Central memory CD8-positive, alpha-beta T cell (primary cell): ENCODE data around the gene DDAH2.
A peak's percentile ranks its signal among the peaks of the same experiment; 100 is the strongest.

Experiments used
- ATAC-seq: fragments of 150-1000 bp; cut with Tn5 transposase; replicated peaks from 2 replicates; pipeline ENCODE4 v1.10.0; 2022; ENCODE audit warnings: mild to moderate bottlenecking, moderate FRiP score, moderate number of reproducible peaks; ENCODE audit not compliant: poor library complexity, severe bottlenecking; ENCODE audit errors: extremely low read depth
- DNase-seq, 2 donors: peaks; one replicate each; pipeline ENCODE4 v3.0.0; 2021; ENCODE audit warnings: low spot score in 2 of 2
- H3K27ac Mint-ChIP-seq: one replicate; pipeline ENCODE4 v1.8.0; 2022; ENCODE audit warnings: low read depth, mild to moderate bottlenecking, moderate library complexity, mixed read lengths
- H3K27me3 Mint-ChIP-seq: one replicate; pipeline ENCODE4 v1.8.0; 2022; ENCODE audit warnings: mixed read lengths
- H3K36me3 Mint-ChIP-seq: one replicate; pipeline ENCODE4 v1.8.0; 2022; ENCODE audit warnings: mild to moderate bottlenecking, moderate library complexity, mixed read lengths; ENCODE audit not compliant: insufficient read depth
- H3K4me1 Mint-ChIP-seq: one replicate; pipeline ENCODE4 v1.8.0; 2022; ENCODE audit warnings: mixed read lengths
- H3K4me3 Mint-ChIP-seq: one replicate; pipeline ENCODE4 v1.8.0; 2022; ENCODE audit warnings: mild to moderate bottlenecking, moderate library complexity, mixed read lengths
- H3K9me3 Mint-ChIP-seq: one replicate; pipeline ENCODE4 v1.8.0; 2022; ENCODE audit warnings: mixed read lengths

The DDAH2 gene

DNA sequence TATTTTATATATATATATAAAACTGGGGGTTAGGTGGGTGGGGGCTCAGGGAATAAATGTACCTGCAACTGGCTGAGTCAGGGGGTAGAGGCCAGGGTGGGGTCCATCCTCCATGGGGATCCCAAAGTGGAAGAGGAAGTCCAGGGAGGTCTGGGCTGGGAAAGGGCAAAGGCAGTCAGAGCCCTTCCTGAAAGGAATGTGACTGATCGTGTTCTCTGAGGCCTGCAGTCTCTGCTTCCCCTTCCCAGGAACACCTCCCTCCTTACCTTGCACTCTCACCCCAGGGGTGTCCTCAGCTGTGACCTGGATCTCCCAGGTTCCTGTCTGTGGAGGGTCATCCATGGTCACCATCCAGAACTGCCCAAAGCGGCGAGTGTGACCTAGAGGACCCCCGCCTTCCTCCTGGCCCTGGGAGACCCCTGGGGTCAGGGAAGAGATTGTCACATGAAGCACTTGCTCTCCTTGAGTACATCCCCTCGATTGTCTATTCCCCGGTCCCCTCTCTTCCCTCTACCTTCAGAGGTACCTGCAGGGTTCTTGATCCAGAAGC is 38.1 kb upstream of the DDAH2 start:
- DNase-seq (no peak), ATAC-seq (no peak)
- Mint-ChIP-seq H3K4me1 (peaks cover 18% of the 10 kb centered on the region), H3K27me3 (no peaks in the 10 kb centered on the region), H3K9me3 (no peaks in the 10 kb centered on the region), H3K36me3 (peaks cover 9% of the 10 kb centered on the region), H3K4me3 (no peak overlapping the region), H3K27ac (no peak overlapping the region)

DNA sequence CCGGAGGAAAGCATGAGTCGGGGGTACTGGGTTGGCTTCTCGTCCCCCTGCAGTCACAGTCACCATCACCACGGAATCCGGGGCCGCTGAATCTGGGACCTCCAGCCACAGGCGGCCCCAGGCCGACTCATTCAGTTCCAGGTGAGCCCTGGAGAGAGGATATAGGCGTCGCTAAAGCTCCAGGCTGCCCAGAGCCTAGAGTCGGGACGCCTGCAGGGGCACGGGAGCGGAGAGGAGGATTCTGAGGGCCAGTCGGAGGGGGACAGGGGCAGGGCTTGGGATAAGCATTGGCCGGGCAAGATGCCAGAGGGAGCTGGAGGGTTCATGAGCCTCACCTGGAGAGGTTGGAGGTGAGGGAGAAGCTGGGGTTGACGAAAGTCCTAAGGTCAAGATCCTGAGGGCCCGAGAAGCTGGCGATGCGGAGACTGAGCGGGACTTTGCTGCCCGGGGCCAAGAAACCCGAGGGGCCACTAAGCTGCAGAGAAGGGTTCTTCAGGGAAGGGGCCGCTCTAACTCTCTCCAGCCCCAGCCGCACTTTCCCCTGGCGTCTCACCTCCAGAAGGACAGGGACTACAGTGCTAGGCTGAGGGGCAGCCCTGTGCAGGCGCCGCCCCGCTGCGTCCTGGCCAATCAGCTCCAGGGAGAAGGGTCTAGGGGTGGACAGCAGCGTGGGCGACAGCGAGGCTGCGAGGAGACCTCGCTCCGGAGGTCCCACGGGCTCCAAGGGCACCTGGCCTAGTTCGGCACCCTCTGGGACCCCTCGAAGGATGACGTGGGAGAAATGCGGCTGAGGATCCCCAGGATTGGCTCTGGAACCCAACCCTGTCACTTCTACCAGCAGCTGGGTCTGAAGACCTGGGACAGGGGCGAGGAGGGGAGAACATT is 37.1 kb upstream of the DDAH2 start:
- DNase-seq (no peak), ATAC-seq (no peak)
- Mint-ChIP-seq H3K27ac (peak overlapping the region; percentile 51), H3K27me3 (no peaks in the 10 kb centered on the region), H3K4me1 (peaks cover 14% of the 10 kb centered on the region), H3K36me3 (peaks cover 9% of the 10 kb centered on the region), H3K9me3 (no peaks in the 10 kb centered on the region), H3K4me3 (no peak overlapping the region)

DNA sequence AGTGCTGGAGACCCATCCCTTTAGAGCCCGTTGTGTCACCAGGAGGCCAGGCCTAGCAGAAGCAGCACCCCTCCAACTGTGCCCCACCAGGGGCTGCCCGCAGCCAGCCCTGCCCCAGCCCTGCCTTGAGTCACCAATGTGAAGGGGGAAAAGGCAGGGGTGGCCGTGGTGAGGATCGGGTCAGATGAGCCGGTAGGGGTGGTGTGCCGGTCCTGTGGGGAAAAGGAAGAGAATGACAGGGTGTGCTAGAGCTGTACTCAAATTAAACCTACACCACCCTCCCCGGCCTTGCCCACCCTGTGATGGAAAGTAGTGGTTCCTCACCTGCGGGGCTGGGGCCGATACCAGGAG is 36.4 kb upstream of the DDAH2 start:
- Mint-ChIP-seq H3K36me3 (peaks cover 9% of the 10 kb centered on the region), H3K27me3 (no peaks in the 10 kb centered on the region), H3K9me3 (no peaks in the 10 kb centered on the region), H3K4me1 (peaks cover 12% of the 10 kb centered on the region), H3K27ac (no peak overlapping the region), H3K4me3 (no peak overlapping the region)
- ATAC-seq (no peak), DNase-seq (no peak)

DNA sequence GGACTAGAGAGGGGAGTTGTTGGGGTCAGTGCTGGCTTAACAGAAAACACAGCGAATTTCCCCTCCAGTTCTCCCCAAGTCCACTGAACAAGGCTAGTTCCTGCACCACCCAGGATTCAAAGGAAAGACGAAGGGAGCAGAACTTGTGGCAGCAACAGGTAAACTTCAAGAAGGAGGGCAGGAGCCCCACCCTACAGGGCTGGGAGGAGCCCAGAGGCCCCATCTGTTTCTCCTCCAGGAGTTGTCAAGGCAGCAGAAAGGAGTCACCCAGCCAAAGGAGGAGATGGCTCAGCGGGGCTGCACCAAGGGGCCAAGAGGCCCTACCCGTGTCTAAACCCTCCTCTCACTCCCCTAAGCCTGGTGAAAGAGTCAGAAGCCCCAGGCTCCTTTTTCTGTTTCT is 35.1 kb upstream of the DDAH2 start:
- Mint-ChIP-seq H3K4me1 (peaks cover 9% of the 10 kb centered on the region), H3K36me3 (peaks cover 9% of the 10 kb centered on the region), H3K4me3 (no peak overlapping the region), H3K9me3 (no peaks in the 10 kb centered on the region), H3K27me3 (no peaks in the 10 kb centered on the region), H3K27ac (no peak overlapping the region)
- ATAC-seq = no peak
- no peak for DNase-seq

DNA sequence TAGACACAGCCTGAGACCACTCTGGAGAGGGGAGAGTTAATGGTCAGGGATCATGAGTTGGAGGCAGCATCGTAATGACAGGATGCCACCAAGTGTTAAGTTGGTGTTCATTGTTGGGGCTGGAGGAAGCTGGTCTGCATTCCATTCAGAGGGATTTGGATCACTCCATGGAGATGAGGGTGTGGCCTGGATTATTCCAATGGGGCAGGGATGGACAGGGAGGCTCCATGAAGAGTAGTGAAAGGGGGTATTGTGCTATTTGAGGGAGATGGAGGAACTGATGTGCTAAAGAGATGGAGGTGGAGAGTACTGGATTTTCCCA is 34.5 kb upstream of the DDAH2 start:
- Mint-ChIP-seq H3K27ac (no peak overlapping the region), H3K9me3 (no peaks in the 10 kb centered on the region), H3K27me3 (no peaks in the 10 kb centered on the region), H3K4me3 (no peak overlapping the region), H3K4me1 (peaks cover 9% of the 10 kb centered on the region), H3K36me3 (peaks cover 10% of the 10 kb centered on the region)
- DNase-seq (no peak), ATAC-seq (no peak)

DNA sequence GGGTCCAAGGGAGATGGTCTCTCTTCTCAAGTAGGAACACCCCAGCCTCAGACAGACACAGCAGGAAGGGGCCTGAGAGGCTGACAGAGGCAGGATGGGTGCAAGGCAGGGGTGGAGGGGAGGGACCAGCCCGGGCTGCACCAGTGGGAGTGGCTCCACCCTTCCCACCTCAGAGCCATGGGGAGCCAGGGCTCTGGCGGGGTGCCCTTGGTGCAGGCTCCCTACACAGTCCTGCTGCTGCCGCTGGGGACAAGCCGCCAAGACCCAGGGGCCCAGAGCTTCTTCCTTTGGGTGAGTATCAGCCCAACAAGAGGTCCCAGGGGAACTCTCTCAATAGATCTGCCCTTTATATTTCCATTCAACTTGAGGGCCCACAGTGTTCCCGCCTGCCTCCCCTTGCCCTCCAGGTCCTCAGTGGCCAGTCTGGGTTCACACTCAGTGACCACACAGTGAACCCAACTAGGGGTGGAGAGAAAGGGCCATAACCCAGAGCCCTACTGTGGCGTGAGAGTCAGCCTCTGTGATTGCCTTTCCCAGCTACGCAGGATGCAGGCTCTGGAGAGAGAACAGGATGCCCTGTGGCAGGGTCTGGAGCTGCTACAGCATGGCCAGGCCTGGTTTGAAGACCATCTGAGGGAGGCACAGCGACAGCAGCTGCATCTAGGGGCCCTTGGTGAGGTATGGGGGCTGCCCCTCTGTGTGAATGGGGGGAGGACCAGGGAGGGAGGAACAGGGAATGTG is 33.9 kb upstream of the DDAH2 start:
- H3K4me1 Mint-ChIP-seq = peaks cover 13% of the 10 kb centered on the region
- no peaks in the 10 kb centered on the region for H3K27me3 Mint-ChIP-seq
- ATAC-seq (no peak), DNase-seq (no peak)
- no peaks in the 10 kb centered on the region for H3K9me3 Mint-ChIP-seq
- no peak overlapping the region for H3K27ac Mint-ChIP-seq
- peaks cover 12% of the 10 kb centered on the region for H3K36me3 Mint-ChIP-seq
- H3K4me3 Mint-ChIP-seq = no peak overlapping the region

DNA sequence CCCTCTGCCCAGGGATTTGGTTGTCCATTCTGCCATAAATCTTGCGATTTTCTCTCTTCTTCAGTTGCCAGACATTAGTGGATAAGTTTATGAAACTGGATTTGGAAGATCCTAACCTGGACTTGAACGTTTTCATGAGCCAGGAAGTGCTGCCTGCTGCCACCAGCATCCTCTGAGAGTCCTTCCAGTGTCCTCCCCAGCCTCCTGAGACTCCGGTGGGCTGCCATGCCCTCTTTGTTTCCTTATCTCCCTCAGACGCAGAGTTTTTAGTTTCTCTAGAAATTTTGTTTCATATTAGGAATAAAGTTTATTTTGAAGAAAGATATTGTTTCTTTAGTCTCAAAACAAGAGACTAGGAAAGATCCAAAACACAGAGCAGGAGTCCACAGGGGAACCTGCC is 33.3 kb upstream of the DDAH2 start, which contains the start of gene SAPCD1:
Gene SAPCD1, plus strand, starts transcription at position 301 of the 400 bp plus-strand sequence. CDS start 399 bp downstream, outside the sequence.
- Mint-ChIP-seq H3K27me3 (no peaks in the 10 kb centered on the region), H3K9me3 (no peaks in the 10 kb centered on the region), H3K36me3 (peaks cover 11% of the 10 kb centered on the region), H3K27ac (peak within 1 kb of the TSS; percentile 16), H3K4me1 (peaks cover 15% of the 10 kb centered on the region), H3K4me3 (no peak within 1 kb of the TSS)
- ATAC-seq (no peak), DNase-seq (no peak)

DNA sequence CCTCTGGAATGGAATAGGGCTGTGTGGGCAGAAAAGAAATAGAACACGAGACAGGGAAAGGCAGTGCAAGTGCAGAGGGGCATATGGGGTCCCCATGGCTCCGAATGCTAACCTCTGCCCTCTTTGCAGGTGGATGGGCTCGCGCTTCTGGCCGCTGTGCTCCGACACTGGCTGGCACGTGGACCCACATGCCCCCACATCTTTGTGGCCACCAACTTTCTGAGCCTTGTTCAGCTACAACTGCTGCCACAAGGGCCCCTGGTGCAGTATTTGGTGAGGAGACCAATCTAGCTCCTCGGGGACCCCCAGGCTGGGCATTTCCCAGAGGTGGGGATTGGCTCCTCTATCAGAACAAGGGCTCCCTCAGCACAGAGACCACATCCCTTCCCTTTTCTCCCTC is 32.2 kb upstream of the DDAH2 start:
- peaks cover 15% of the 10 kb centered on the region for H3K4me1 Mint-ChIP-seq
- peaks cover 10% of the 10 kb centered on the region for H3K36me3 Mint-ChIP-seq
- no peak overlapping the region for H3K27ac Mint-ChIP-seq

DNA sequence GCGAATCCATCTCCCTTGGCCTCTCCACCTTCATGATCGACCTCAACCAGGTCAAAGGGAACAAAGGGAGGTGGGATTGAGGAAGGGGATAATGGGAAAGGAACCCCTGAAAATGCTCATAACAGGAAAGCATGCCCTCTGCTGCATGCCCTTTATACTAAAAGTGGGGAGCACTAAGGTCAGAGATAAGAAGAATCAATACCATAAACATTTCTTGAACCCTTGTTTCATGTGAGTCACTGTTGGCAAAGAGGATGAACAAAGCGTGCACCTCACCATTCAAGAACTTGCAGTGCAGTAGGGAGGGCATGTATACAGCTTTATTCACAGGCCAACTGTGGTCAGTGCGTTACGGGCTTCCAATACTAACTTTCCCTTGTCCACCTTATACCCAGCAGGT is 31.7 kb upstream of the DDAH2 start:
- Mint-ChIP-seq H3K4me1 (peaks cover 15% of the 10 kb centered on the region), H3K36me3 (peaks cover 10% of the 10 kb centered on the region), H3K27ac (no peak overlapping the region), H3K27me3 (no peaks in the 10 kb centered on the region), H3K9me3 (no peaks in the 10 kb centered on the region), H3K4me3 (no peak overlapping the region)
- ATAC-seq (no peak), DNase-seq (no peak)

More for the DNA sequence above, 32.2 kb upstream of the DDAH2 start:
- DNase-seq (no peak), ATAC-seq (no peak)
- Mint-ChIP-seq H3K27me3 (no peaks in the 10 kb centered on the region), H3K9me3 (no peaks in the 10 kb centered on the region), H3K4me3 (no peak overlapping the region)

DNA sequence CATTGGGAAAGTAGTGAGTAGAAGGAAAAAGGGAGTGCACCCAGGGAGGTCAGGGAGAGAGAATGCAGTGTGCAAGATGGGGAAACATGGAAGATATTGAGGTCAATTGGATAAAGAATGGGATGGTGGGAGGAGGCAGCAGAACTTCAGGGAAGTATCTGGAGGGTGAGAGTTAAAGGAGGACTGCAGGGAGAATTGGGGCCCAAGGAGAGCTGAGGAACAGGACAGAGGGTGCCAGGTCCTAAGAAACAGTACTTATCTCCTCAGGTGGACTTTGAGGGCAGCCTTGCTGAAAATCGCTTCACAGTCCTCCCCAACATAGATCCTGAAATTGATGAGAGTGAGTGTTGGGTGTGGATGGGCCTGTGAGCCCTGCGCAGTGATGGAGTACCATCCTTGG is 29.2 kb upstream of the DDAH2 start:
- H3K27me3 Mint-ChIP-seq = no peaks in the 10 kb centered on the region
- ATAC-seq (no peak), DNase-seq (no peak)
- H3K4me3 Mint-ChIP-seq = no peak overlapping the region
- H3K9me3 Mint-ChIP-seq = no peaks in the 10 kb centered on the region
- H3K4me1 Mint-ChIP-seq = peaks cover 10% of the 10 kb centered on the region
- H3K36me3 Mint-ChIP-seq = peaks cover 6% of the 10 kb centered on the region
- no peak overlapping the region for H3K27ac Mint-ChIP-seq

DNA sequence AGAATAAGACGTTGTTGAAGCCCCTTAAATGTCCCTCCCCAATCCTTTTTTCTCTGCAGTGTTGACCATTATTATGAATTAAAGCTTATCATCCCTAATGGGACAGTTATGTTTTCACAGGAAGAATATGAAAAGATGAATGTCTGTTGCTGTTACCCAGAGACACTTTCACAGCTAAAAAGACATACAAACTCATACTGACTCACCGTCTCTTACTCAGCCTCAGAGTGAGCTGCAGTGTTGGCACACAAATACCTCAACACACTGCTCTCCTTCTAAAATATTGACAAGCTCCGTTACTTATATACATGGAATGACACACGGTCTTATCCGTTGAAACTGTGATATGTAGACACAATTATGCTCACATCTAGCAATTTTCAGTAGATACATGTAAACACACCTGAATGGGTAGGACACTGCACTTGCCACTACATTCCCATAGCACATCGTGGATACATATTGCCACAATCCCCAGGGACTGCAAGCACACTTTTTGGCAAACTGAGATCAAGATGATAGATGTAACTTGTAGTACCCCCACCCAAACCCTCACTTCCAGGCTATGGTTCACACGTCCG is 23.7 kb upstream of the DDAH2 start:
- DNase-seq = no peak

DNA sequence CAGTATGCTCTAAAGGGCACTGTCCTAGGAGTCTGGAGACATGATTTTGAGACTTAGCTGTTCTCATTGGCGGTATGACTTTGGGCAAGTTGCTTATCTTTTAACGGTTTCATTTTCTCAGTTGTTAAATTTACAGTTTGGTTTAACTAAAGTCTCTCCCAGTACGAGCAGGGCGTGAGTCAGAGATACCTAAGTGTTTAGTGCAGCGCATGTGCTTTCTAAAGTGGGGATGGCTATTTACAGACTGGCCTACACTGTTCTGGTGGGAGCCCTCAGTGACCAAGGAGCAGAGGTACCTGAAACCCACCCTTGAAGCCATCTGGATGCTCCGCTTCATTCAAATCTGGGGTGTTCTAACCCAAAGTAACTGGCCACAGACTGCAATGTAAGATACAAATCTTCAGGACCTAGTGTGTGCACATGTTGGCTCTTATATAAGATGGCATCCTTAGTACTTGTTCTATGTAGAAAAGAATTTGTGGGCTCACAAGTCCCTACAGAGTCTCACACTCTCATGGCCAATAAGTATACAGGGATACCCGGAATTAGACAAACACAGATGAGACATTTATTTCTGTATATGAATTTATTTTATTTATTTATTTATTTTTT is 21.4 kb upstream of the DDAH2 start:
- H3K4me1 Mint-ChIP-seq = no peaks in the 10 kb centered on the region
- no peak overlapping the region for H3K27ac Mint-ChIP-seq
- H3K36me3 Mint-ChIP-seq = peaks cover 8% of the 10 kb centered on the region
- no peaks in the 10 kb centered on the region for H3K27me3 Mint-ChIP-seq
- no peak for ATAC-seq
- H3K4me3 Mint-ChIP-seq = no peak overlapping the region
- H3K9me3 Mint-ChIP-seq = no peaks in the 10 kb centered on the region
- DNase-seq = no peak

More for the DNA sequence above, 23.7 kb upstream of the DDAH2 start:
- Mint-ChIP-seq H3K4me1 (peaks cover under 1% of the 10 kb centered on the region), H3K36me3 (peaks cover 4% of the 10 kb centered on the region), H3K27me3 (no peaks in the 10 kb centered on the region), H3K4me3 (no peak overlapping the region), H3K27ac (no peak overlapping the region), H3K9me3 (no peaks in the 10 kb centered on the region)
- no peak for ATAC-seq
